ENCODE measurements around the gene RTP2. TPM values are rescaled to one million over a fixed set of nuclear protein-coding genes. Genes with fewer than 3 reads are reported as not detected.

RTP2 gene
- total and polyA plus RNA-seq, 9 donors: not detected

DNA sequence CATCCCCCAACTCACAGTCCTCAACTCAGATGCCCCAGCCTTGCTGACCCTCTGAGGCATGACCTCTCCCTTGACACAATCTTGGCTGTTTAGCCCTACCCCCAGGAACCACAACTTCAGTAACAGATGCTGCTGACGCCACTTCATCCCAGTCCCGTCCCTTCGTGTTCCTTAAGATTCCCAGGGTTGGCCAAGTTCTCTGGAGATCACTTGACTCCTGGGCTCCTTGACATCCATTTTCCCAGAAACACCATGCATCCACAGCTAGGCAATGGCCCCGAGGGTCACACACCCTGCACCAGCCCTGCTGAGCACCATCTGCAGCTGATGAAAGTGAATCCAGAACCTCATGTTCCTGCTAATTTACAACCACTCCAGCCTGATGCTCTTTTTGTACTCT is 6.9 kb downstream of the RTP2 start:
- intact Hi-C loops (cut with DNase I): no loop called here

DNA sequence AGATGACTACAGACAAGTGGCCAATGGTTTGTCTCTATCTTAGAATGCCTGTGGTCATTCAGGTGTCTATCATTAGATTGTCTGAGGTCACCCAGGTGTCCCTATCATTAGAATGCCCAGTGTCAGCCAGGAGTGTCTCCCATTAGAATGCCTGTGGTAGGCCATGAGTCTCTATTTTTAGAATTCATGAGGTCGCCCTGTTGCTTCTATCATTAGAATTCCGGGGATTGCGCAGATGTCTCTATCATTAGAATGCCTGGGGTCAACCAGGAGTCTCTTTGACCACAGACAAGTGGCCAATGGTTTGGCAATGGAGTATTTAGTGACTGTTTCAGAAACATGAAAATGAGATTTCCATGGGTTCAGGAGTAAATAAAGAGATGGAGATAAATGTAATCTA is 7.6 kb downstream of the RTP2 start:
- no peaks in the 10 kb centered on the region for H3K36me3 ChIP-seq

More for the DNA sequence above, 6.9 kb downstream of the RTP2 start:
- H3K27ac ChIP-seq: no peak overlapping the region
- H3K9me3 ChIP-seq: no peaks in the 10 kb centered on the region
- WGBS, 3 donors: 35 to 49% (median 45%) methylated on average over 4 of the region's 4 CpGs
- H3K27me3 ChIP-seq: no peaks in the 10 kb centered on the region
- H3K36me3 ChIP-seq: no peaks in the 10 kb centered on the region
- no peaks in the 10 kb centered on the region for H3K4me1 ChIP-seq (ENCODE audit: insufficient read depth)
- H3K4me3 ChIP-seq: no peak overlapping the region
- no peak for TF ChIP-seq EP300 (IDR thresholded peaks at IDR 0.05)
- TF ChIP-seq, protein P1, sequence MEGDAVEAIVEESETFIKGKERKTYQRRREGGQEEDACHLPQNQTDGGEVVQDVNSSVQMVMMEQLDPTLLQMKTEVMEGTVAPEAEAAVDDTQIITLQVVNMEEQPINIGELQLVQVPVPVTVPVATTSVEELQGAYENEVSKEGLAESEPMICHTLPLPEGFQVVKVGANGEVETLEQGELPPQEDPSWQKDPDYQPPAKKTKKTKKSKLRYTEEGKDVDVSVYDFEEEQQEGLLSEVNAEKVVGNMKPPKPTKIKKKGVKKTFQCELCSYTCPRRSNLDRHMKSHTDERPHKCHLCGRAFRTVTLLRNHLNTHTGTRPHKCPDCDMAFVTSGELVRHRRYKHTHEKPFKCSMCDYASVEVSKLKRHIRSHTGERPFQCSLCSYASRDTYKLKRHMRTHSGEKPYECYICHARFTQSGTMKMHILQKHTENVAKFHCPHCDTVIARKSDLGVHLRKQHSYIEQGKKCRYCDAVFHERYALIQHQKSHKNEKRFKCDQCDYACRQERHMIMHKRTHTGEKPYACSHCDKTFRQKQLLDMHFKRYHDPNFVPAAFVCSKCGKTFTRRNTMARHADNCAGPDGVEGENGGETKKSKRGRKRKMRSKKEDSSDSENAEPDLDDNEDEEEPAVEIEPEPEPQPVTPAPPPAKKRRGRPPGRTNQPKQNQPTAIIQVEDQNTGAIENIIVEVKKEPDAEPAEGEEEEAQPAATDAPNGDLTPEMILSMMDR (IDR thresholded peaks at IDR 0.05): no peak
- no peak for TF ChIP-seq POLR2A (IDR thresholded peaks at IDR 0.05)
- DNase-seq: no peak

DNA sequence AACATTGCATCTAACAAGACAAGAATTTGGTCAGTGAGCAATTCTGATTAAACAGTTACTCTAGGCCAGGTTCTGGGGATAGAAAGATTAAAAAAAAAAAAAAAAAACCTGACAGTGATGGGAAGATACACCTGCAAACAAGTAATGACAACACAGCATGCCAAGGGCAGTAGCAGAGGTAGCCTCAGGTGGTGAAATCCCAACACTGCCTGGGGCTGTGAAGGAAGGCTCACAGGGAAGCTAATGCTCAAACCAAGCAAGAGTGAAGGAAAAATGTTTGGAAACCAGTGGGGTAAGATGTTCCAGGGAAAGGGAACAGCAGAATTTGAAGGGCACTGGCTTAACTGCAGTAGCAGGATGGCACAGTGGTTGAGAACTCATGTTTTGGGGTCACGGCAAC is 8.9 kb downstream of the RTP2 start:
- H3K9me3 ChIP-seq: no peaks in the 10 kb centered on the region
- TF ChIP-seq EP300 (IDR thresholded peaks at IDR 0.05) (no peak), POLR2A (IDR thresholded peaks at IDR 0.05) (no peak)
- TF ChIP-seq, protein P1 (IDR thresholded peaks at IDR 0.05): no peak
- no peaks in the 10 kb centered on the region for H3K36me3 ChIP-seq
- no peaks in the 10 kb centered on the region for H3K27me3 ChIP-seq
- H3K27ac ChIP-seq: no peak overlapping the region
- H3K4me3 ChIP-seq: no peak overlapping the region
- intact Hi-C loops (cut with DNase I): no loop called here
- 88 to 100% (median 89%) methylated on average over 1 of the region's 1 CpG for WGBS, 3 donors
- no peak for DNase-seq
- H3K4me1 ChIP-seq (ENCODE audit: insufficient read depth): no peaks in the 10 kb centered on the region

More for the DNA sequence above, 7.6 kb downstream of the RTP2 start:
- DNase-seq: no peak
- H3K4me1 ChIP-seq (ENCODE audit: insufficient read depth): no peaks in the 10 kb centered on the region
- no peaks in the 10 kb centered on the region for H3K9me3 ChIP-seq
- intact Hi-C loops (cut with DNase I): no loop called here
- 17 to 38% (median 21%) methylated on average over 3 of the region's 3 CpGs for WGBS, 3 donors
- H3K4me3 ChIP-seq: no peak overlapping the region
- TF ChIP-seq EP300 (IDR thresholded peaks at IDR 0.05): no peak
- TF ChIP-seq POLR2A (IDR thresholded peaks at IDR 0.05): no peak
- TF ChIP-seq, protein P1 (IDR thresholded peaks at IDR 0.05): no peak
- H3K27ac ChIP-seq: no peak overlapping the region
- no peaks in the 10 kb centered on the region for H3K27me3 ChIP-seq

DNA sequence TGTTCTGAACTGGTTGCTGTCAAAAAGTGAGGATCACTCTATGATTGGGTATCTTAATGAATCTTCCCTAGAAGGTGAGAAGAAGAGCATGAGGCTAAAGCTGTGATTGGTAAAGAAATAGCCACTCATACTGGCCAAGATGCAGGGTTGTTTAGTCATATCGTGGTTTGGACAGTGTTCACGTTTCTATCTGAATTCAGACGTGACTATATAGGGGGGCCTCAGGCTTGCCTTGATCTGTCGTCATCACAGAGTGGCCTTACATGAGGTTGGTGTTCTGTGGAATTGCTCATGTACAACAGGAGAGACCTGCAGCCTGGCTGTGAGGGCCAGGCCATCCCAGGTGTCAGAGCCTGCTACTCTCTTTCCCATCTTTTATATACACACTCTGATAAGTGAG is 12.4 kb downstream of the RTP2 start:
- no peaks in the 10 kb centered on the region for H3K4me1 ChIP-seq (ENCODE audit: insufficient read depth)
- no peaks in the 10 kb centered on the region for H3K9me3 ChIP-seq
- WGBS, 3 donors: 20 to 36% (median 24%) methylated on average over 4 of the region's 4 CpGs
- no peak for TF ChIP-seq EP300 (IDR thresholded peaks at IDR 0.05)
- no peak for TF ChIP-seq POLR2A (IDR thresholded peaks at IDR 0.05)
- TF ChIP-seq, protein P1 (IDR thresholded peaks at IDR 0.05): no peak
- H3K36me3 ChIP-seq: no peaks in the 10 kb centered on the region
- no peaks in the 10 kb centered on the region for H3K27me3 ChIP-seq
- intact Hi-C loops (cut with DNase I): no loop called here
- H3K4me3 ChIP-seq: no peak overlapping the region
- H3K27ac ChIP-seq: no peak overlapping the region
- no peak for DNase-seq
